CD4-positive, alpha-beta T cell treated with Interleukin-15 for 4 hours (primary cell): ENCODE results near the gene HAGHL.

ENCODE experiments used
- DNase-seq: peaks from one replicate; pipeline ENCODE4 v3.0.0-alpha.2; 2020; ENCODE audit warnings: low spot score

HAGHL gene, protein sequence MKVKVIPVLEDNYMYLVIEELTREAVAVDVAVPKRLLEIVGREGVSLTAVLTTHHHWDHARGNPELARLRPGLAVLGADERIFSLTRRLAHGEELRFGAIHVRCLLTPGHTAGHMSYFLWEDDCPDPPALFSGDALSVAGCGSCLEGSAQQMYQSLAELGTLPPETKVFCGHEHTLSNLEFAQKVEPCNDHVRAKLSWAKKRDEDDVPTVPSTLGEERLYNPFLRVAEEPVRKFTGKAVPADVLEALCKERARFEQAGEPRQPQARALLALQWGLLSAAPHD

GRCh38 chr16:726438-727290 is at the start of gene HAGHL, which contains the start of gene CCDC78:
Gene HAGHL (plus strand): TSS chr16:727106. CDS start chr16:727510, 404 bp downstream.
Gene CCDC78 (minus strand): TSS chr16:726443. CDS start chr16:726367, 76 bp downstream.
- peak; percentile 57 for DNase-seq

DNA sequence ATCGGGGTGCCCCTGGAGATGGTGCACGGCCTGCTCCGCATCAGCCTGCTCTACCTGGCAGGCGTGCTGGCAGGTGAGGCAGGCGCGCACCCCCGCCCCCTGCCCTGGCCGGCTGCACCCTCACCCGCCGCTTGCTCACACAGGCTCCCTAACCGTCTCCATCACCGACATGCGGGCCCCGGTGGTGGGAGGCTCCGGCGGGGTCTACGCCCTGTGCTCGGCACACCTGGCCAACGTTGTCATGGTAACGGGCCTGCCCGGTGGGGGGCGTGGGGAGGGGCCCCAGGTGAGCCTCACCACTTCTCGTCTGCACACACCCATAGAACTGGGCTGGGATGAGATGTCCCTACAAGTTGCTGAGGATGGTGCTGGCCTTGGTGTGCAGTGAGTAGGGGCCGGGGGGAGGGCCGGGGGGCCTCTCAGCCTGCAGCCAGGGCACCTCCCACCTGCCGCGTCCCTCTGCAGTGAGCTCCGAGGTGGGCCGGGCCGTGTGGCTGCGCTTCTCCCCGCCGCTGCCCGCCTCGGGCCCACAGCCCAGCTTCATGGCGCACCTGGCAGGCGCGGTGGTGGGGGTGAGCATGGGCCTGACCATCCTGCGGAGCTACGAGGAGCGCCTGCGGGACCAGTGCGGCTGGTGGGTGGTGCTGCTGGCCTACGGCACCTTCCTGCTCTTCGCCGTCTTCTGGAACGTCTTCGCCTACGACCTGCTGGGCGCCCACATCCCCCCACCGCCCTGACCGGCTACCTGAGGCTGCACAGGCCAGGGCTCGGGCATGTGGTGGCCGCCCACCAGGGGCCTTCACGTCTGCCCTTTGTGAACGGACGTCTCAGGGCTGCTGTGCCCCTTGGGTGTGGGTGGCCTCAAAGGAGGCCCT is 49.4 kb upstream of the HAGHL start:
- no peak for DNase-seq

GRCh38 chr16:678209-678857 is 48.6 kb upstream of the HAGHL start:
- no peak for DNase-seq

GRCh38 chr16:678858-679813 is 47.8 kb upstream of the HAGHL start:
- DNase-seq: peak; percentile 30

GRCh38 chr16:679814-680624 is 46.9 kb upstream of the HAGHL start, which contains the start of gene STUB1:
Gene STUB1 (plus strand): TSS chr16:680410. CDS start chr16:680526, 116 bp downstream.
- DNase-seq: peak; percentile 79

DNA sequence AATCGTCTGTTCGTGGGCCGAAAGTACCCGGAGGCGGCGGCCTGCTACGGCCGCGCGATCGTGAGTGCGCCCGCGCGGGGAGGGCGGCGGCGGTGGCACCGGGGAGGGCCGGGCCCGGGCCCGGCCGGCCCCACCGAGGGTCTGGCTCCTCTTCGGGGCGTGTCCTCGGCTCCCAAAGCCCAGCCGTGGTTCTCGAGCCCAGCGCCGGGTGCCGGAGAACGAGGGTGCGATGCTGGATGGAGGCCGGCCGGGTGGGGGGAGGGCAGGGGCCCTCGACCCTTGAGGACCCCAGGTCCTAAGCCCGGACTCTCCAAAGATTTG is 46.3 kb upstream of the HAGHL start:
- no peak for DNase-seq

GRCh38 chr16:680967-681745 is 45.8 kb upstream of the HAGHL start:
- DNase-seq: no peak

DNA sequence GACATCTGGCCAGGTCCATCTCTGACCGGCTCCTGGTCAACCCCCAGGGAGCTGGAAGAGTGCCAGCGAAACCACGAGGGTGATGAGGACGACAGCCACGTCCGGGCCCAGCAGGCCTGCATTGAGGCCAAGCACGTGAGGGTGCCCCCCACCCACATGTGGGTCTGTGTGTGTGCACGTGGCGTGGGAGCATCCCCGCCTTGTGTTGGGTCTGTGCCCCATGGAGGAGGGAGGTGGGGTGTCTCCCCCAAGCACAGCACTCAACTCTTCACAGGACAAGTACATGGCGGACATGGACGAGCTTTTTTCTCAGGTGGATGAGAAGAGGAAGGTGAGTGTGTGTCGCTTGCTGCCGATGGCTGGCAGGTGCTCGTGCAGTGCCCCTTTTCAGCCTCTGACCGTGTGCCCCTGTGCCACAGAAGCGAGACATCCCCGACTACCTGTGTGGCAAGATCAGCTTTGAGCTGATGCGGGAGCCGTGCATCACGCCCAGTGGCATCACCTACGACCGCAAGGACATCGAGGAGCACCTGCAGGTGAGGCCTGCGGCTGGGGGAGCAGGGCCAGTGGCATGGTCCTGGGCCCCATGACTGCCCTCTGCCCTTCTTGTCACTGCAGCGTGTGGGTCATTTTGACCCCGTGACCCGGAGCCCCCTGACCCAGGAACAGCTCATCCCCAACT is 45.0 kb upstream of the HAGHL start:
- no peak for DNase-seq

DNA sequence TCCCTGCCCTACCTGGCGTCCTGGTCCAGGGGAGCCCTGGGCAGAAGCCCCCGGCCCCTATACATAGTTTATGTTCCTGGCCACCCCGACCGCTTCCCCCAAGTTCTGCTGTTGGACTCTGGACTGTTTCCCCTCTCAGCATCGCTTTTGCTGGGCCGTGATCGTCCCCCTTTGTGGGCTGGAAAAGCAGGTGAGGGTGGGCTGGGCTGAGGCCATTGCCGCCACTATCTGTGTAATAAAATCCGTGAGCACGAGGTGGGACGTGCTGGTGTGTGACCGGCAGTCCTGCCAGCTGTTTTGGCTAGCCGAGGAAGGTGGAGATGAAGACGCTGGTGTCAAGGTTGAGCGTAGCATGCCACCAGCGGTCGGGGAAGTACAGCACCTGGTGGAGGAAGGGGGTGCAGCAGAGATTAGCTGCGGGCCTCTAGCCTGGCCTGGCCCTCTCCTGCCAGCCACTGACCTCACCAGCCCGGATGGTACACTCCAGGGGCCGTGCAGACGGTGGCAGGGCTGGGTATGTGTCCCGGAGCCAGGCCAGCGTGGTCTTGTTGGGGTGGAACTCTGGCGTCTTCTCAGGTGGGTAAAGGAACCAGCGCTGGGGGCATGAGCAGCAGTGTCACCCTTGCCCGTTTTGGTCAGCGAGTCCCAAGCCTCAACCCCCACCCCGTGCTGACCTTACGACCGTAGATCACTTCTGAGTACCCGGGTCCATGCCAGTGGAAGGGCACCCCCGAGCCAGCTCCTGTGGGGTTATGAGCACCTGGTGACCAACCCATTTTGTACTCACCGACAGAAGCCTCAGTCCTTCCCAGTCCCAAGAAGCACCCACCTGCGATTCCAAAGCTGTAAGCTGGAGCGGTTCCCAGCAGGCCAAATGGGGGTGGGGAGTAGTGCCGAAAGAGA is 44.2 kb upstream of the HAGHL start:
- DNase-seq: no peak

GRCh38 chr16:683396-684070 is 43.4 kb upstream of the HAGHL start:
- DNase-seq: no peak

DNA sequence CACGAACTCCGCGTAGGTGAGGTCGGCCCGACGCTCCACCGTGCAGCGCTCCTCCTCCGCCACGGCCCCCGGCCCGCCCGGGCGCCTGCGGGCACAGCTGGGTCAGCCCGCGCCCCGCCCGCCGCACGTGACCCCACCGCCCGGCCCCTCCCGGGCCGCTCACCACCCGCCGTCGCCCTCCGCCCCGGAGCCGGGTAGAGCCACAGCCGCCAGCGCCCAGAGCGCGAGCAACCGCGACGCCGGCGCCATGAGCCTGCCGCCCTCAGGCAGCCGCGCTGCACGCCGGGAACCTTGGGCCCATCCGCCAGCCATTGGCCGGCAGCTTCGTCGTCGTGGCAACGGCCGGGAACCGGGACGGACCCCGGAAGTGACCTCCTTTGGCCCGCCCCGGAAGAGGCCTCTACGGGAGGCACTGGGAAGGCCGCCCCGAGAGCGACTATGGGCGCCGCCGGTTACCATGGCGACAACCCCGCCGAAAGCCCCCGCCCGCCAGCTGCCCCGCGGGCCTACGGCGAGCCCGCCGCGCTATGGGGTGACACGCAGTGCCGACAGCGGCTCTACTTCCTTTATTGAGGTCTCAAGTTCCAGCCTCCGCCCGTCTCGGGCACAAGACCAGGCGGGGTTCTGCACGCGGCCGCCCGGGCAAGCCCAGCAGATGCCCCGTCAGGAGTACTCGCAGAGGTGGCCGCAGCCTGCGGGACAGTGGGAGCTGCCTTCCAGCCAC is 42.7 kb upstream of the HAGHL start, which contains the start of gene JMJD8:
Gene JMJD8, minus strand, starts transcription at position 264 of the 724 bp plus-strand sequence. Its CDS starts 15 bp downstream, at position 249.
- peak; percentile 97 for DNase-seq

GRCh38 chr16:684961-685696 is 41.8 kb upstream of the HAGHL start:
- DNase-seq: no peak

- DNase-seq: no peak
These were observed 40.9 kb upstream of the HAGHL start for GRCh38 chr16:685967-686366.

- no peak for DNase-seq
These were observed 40.2 kb upstream of the HAGHL start for GRCh38 chr16:686459-687260.
